HEK293 (cell line): ENCODE results near the gene KRTAP10-5.

Experiments
- TRIM28 ChIP-seq: IDR thresholded peaks from 2 replicates; pipeline ENCODE4 v1.6.1; 2011; ENCODE audit warnings: low read length, control low read depth, borderline replicate concordance
- WT1 ChIP-seq: fragments of 450-650 bp; formaldehyde crosslinking; IDR thresholded peaks from 2 replicates; pipeline ENCODE4 v1.5.1; 2016; ENCODE audit warnings: missing biosample characterization, missing genetic modification characterization
- ZBTB17 ChIP-seq: fragments of 450-650 bp; formaldehyde crosslinking; IDR thresholded peaks from 2 replicates; pipeline ENCODE4 v1.5.1; 2016; ENCODE audit warnings: missing biosample characterization, missing genetic modification characterization
- ZNF133 ChIP-seq: fragments of 450-650 bp; formaldehyde crosslinking; IDR thresholded peaks from 2 replicates; pipeline ENCODE4 v1.5.1; 2016; ENCODE audit warnings: missing biosample characterization, missing genetic modification characterization
- ZNF394 ChIP-seq: fragments of 450-650 bp; formaldehyde crosslinking; IDR thresholded peaks from 2 replicates; pipeline ENCODE4 v1.5.1; 2016; ENCODE audit warnings: missing biosample characterization, missing genetic modification characterization, mild to moderate bottlenecking, moderate library complexity, borderline replicate concordance
- ZNF596 ChIP-seq: fragments of 450-650 bp; IDR thresholded peaks from 2 replicates; pipeline ENCODE4 v1.5.0; 2018; ENCODE audit warnings: missing biosample characterization, mild to moderate bottlenecking, missing genetic modification characterization, moderate library complexity
- ZNF792 ChIP-seq: fragments of 450-650 bp; formaldehyde crosslinking; IDR thresholded peaks from 2 replicates; pipeline ENCODE4 v1.5.1; 2016; ENCODE audit warnings: missing biosample characterization, missing genetic modification characterization
- TF ChIP-seq, protein P1 (sequence below): fragments of 450-650 bp; formaldehyde crosslinking; IDR thresholded peaks from 2 replicates; pipeline ENCODE4 v1.5.1; 2016; ENCODE audit warnings: missing biosample characterization, missing genetic modification characterization

DNA sequence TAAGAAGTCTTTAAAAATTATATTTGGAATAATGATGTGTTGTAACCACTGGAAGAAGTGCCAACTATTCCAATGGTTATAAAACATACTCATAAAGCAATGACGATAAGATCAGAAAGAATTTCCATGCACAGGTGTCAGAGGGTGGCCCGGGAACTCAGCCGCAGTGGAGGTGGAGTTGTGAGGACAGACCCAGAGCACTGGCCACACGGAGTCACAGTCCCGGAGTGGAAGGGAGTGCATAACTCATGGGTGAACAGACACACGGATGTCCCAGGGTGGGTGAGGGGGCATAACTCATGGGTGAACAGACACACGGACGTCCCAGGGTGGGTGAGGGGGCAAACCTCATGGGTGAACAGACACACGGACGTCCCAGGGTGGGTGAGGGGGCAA, 4.4 kb downstream of the KRTAP10-5 start:
- TF ChIP-seq ZNF596 (tag by site-specific recombination) = no peak
- TF ChIP-seq, protein P1, sequence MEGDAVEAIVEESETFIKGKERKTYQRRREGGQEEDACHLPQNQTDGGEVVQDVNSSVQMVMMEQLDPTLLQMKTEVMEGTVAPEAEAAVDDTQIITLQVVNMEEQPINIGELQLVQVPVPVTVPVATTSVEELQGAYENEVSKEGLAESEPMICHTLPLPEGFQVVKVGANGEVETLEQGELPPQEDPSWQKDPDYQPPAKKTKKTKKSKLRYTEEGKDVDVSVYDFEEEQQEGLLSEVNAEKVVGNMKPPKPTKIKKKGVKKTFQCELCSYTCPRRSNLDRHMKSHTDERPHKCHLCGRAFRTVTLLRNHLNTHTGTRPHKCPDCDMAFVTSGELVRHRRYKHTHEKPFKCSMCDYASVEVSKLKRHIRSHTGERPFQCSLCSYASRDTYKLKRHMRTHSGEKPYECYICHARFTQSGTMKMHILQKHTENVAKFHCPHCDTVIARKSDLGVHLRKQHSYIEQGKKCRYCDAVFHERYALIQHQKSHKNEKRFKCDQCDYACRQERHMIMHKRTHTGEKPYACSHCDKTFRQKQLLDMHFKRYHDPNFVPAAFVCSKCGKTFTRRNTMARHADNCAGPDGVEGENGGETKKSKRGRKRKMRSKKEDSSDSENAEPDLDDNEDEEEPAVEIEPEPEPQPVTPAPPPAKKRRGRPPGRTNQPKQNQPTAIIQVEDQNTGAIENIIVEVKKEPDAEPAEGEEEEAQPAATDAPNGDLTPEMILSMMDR (tag by site-specific recombination) = no peak
- TF ChIP-seq WT1 (tag by site-specific recombination) = no peak
- TF ChIP-seq TRIM28 = no peak
- TF ChIP-seq ZNF792 (tag by site-specific recombination) = no peak
- no peak for TF ChIP-seq ZNF133 (tag by site-specific recombination)
- no peak for TF ChIP-seq ZNF394 (tag by site-specific recombination)
- no peak for TF ChIP-seq ZBTB17 (tag by site-specific recombination)
